Dermis blood vessel endothelial cell (primary cell): Measurements from ENCODE around the gene IFNL1. TPM values are rescaled to one million over a fixed set of nuclear protein-coding genes. Genes with fewer than 3 reads are reported as not detected.
"Not testable (repeated sequence)": the region's sequence is repeated elsewhere in the genome, so short reads cannot be mapped to it uniquely, and the experiment has no call there.

Experiments used
- DNase-seq: peaks from one replicate; pipeline ENCODE4 v3.0.0; 2010
- total RNA-seq: library from RNA; depleted of rRNA; stranded (reverse); fragments of >200 nt; gene quantifications from 2 replicates; pipeline ENCODE4 v1.2.3, GENCODE V29; 2014

IFNL1 gene
- total RNA-seq, 1 donor from 2014 or later = not detected

GRCh38 chr19:39332738-39333137, 36.5 kb downstream of the IFNL1 start:
- DNase-seq = not testable (repeated sequence)

GRCh38 chr19:39333507-39333906, 37.3 kb downstream of the IFNL1 start:
- no peak for DNase-seq

- DNase-seq = no peak
These were observed 38.3 kb downstream of the IFNL1 start for GRCh38 chr19:39334444-39334976.

DNA sequence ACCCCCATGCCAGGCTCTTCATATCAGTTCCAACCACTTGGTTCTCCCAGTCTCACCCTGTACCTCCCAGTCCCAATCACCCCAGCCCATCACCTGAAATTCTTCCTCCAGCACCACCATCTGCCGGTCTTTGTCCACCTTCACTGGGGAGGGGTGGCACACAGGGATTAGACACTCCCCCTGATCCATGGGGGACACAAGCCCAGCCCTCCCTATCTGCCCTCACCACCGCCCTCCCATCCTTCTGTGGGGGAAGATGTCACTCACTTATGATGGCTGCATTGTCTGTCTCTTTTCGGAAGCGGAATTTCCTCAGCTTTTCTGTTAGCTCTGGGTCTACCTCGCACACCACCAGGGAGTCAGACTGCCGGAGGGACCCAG, 39.0 kb downstream of the IFNL1 start:
- DNase-seq = no peak

DNA sequence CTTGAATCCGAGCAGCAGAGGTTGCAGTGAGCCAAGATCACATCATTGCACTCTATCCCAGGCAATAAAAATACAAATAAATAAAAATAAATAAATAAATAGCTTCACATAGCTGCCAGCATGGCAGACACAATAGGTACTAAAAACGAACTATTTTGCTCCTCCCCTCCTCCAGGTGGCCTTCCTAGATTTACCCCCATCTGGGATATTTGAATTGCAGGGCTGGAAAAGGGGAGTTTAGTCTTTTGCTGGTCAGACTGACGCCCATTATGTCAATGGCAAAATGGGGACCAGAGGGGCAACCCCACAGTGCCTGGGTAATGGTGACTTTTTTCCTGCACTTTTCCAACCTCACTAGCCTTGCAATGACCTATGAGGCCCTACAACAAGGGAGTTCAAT, 40.3 kb downstream of the IFNL1 start:
- DNase-seq = no peak

- no peak for DNase-seq
These were observed 43.5 kb downstream of the IFNL1 start for GRCh38 chr19:39339674-39340073.

- not testable (repeated sequence) for DNase-seq
These were observed 43.9 kb downstream of the IFNL1 start for GRCh38 chr19:39340156-39340555.

DNA sequence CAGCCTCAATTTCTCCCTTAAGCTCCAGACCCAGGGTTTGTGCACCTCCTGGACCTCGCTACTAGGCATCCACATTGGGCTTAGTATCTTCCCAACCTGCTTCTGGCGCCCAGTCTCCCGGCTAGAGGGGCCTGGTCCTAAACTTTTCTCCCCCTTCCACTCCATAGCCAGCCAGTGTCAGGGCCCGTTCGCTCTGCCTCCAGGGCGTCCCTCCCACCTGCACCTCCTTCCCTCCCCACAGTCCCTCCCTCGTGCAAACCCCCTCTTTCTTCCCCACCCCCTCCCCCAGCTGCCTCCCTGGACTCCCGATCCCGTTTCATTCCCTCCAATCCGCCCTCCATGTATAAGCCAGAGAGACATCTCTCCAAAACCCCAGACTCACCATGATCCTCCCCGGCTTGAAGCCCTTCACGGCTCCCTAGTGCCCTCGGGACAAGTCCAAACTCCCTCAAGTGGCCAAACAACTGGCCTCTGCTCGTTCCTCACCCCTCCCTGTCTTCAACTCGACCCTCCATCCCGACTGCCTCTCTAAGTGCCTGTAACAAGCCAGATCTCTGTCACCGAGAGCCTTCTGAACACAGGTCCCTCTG, 45.0 kb downstream of the IFNL1 start:
- DNase-seq = no peak

- peak; percentile 98 for DNase-seq
These were observed 45.8 kb downstream of the IFNL1 start, which contains the start of gene SAMD4B for GRCh38 chr19:39341719-39342604. TSS of gene SAMD4B (plus strand) at chr19:39342421. CDS start at chr19:39356894, 14,473 bp downstream.

DNA sequence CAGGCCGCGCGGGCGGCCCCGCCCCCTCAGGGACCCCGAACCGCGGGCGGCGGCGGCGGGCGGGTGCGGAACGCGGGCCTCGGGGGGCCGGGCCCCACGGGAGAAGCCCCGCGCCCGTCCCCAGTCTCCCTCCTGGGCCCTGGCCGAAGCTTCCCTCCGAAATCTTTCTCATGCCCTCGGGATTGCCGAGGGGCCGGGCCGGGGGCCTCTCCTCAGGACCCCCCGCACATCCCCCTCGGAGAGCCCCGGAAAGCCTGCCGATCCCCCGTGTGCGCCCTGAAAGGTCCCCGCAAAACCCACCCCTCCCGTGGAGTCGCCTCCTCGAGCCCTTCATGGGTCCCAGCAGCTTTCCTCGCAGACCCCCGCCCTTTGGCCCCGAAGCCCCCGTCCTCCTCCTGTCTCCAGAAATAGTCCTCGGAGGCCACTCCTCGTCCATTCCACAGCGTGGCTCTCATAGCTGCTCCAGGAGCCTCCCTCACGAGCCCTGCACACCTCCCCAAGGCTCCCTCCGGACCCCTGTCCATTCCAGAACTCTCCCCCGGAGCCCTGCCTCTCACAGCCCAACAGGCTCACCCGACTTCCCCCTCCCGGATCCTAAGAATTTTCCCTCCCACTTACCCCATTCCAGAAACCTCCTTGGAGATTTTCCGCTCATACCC, 46.6 kb downstream of the IFNL1 start:
- peak; percentile 31 for DNase-seq

DNA sequence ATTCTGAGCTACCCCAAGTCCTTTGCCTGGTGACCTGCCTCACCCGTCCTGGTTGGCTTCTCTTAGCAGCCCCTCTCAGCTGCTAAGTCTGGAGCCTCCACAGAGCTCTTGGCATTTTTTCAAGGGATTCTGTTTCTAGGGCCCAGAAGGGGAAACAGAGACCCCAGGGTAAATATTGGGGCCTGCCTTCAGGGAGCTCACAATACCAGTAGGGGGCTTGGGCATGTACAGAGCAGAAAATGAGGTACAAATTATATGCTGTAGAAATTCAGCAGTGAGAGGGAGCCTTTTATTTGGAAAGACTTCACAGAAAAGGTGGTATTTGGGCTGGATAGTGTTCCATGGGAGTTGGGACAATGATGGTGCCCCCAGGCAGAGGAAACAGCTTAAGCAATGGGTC, 49.7 kb downstream of the IFNL1 start:
- DNase-seq = no peak

GRCh38 chr19:39347332-39348164, 51.3 kb downstream of the IFNL1 start:
- DNase-seq = no peak

Other genes with a start within 250 kb of the IFNL1 start
- 0.19 TPM in 1 of 2 replicates, not detected in the other for gene ACP7, start 212.0 kb upstream of the IFNL1 start, total RNA-seq
- gene PAK4, start 170.6 kb upstream of the IFNL1 start, total RNA-seq = 5.8 and 17.4 TPM in 2 replicates
- not detected in 2 replicates for gene NCCRP1, start 99.4 kb upstream of the IFNL1 start, total RNA-seq
- not detected in 2 replicates for gene SYCN, start 92.1 kb upstream of the IFNL1 start, total RNA-seq
- not detected in 2 replicates for gene IFNL3, start 51.4 kb upstream of the IFNL1 start, total RNA-seq
- 0.05 TPM in 1 of 2 replicates, not detected in the other for gene IFNL4, start 47.6 kb upstream of the IFNL1 start, total RNA-seq
- gene IFNL2, start 28.0 kb upstream of the IFNL1 start, total RNA-seq = not detected in 2 replicates
- 0.51 and 0.84 TPM in 2 replicates for gene LRFN1, start 24.5 kb downstream of the IFNL1 start, total RNA-seq
- gene GMFG, start 39.6 kb downstream of the IFNL1 start, total RNA-seq = 89.9 and 196 TPM in 2 replicates
- gene SAMD4B, start 46.0 kb downstream of the IFNL1 start, total RNA-seq = 32.2 and 55.7 TPM in 2 replicates
- 29.5 and 34.2 TPM in 2 replicates for gene PAF1, start 94.7 kb downstream of the IFNL1 start, total RNA-seq
- 10.7 and 22.5 TPM in 2 replicates for gene MED29, start 95.0 kb downstream of the IFNL1 start, total RNA-seq
- gene ZFP36, start 110.4 kb downstream of the IFNL1 start, total RNA-seq = 1.0 and 2.4 TPM in 2 replicates
- gene PLEKHG2, start 116.3 kb downstream of the IFNL1 start, total RNA-seq = 13.6 and 22.1 TPM in 2 replicates
- gene RPS16, start 139.5 kb downstream of the IFNL1 start, total RNA-seq = 49.0 and 115 TPM in 2 replicates
- gene SUPT5H, start 149.2 kb downstream of the IFNL1 start, total RNA-seq = 35.4 and 67.2 TPM in 2 replicates
- gene TIMM50, start 184.4 kb downstream of the IFNL1 start, total RNA-seq = 66.5 and 67.9 TPM in 2 replicates
- gene DLL3, start 202.5 kb downstream of the IFNL1 start, total RNA-seq = 0.17 and 0.28 TPM in 2 replicates
- gene SELENOV, start 218.7 kb downstream of the IFNL1 start, total RNA-seq = not detected in 2 replicates
- 2.2 and 2.7 TPM in 2 replicates for gene EID2B, start 236.4 kb downstream of the IFNL1 start, total RNA-seq
- gene EID2, start 243.8 kb downstream of the IFNL1 start, total RNA-seq = 16.2 and 17.8 TPM in 2 replicates